NOMO-1 (cell line): ENCODE data around the gene EPN2.
A peak's percentile ranks its signal among the peaks of the same experiment; 100 is the strongest.

Source experiments
- DNase-seq, 2 experiments: peaks; one replicate each; lab custom pipeline; 2025; ENCODE audit not compliant: unreplicated experiment in 2 of 2; lab: John Stamatoyannopoulos, UW

The EPN2 gene

DNA sequence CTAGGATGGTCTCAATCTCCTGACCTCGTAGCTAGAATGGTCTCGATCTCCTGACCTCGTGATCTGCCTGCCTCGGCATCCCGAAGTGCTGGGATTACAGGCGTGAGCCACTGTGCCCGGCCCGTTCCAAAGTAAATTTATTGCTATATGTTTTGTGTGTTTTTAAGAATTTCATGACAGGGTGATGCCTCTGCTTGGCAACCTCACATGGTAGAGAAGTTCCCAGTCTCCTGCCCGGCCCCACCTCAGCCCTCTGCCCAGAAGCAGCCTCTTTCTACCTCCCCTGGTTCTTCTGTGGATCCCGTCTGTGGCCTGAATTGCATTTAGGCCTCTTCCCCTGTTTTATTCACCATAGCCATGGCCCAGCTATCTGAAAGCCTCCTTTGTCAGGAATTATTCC, 70.4 kb downstream of the EPN2 start:
- no peak for DNase-seq

DNA sequence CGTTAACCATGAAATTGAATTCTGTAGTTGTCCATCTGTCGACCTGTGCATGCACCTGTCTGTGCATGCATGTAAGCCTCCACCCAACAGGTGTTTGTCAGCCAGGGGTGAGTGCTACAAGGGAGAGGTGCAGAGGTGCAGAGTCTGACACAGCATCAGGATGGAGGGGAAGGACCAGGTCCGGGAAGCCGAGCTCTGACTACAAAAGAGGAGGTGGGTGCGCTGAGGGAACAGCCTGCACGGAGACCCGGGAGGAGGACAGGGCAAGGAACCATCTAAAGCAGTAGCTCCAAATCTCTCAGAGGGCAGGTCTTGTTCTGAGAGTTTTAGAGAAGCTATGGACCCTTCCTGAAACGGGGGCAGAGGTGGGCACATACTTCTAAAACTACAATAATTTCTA, 71.2 kb downstream of the EPN2 start:
- DNase-seq: no peak

- no peak for DNase-seq
Measured at GRCh38 chr17:19309701-19310100, 72.5 kb downstream of the EPN2 start.

- no peak for DNase-seq
Measured at GRCh38 chr17:19310151-19310550, 73.0 kb downstream of the EPN2 start.

GRCh38 chr17:19311016-19311415, 73.8 kb downstream of the EPN2 start:
- DNase-seq: no peak

- DNase-seq: peak in 1 of 2 experiments; percentile 68
Measured at GRCh38 chr17:19311421-19312215, 74.5 kb downstream of the EPN2 start.

DNA sequence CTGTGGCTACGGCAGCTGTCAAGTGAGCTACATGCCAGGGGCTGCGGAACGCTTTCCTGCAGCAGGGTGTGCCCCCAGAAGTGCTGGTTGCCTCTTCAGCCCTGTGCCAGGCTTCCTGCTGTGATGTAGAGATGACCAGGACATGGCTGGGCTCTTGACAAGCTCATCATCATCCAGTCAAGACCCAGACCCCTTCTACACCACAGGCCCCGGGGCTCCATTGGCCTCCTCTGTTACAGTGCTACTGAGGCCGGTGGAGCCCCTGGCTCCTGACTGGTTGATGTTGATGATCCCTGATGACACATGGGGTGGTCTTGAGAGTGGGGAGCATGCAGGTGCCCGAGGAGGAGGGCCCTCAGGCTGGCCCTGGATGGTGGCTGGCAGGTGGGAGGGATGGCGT, 75.2 kb downstream of the EPN2 start:
- no peak for DNase-seq

GRCh38 chr17:19313066-19313745, 76.0 kb downstream of the EPN2 start:
- DNase-seq: no peak

DNA sequence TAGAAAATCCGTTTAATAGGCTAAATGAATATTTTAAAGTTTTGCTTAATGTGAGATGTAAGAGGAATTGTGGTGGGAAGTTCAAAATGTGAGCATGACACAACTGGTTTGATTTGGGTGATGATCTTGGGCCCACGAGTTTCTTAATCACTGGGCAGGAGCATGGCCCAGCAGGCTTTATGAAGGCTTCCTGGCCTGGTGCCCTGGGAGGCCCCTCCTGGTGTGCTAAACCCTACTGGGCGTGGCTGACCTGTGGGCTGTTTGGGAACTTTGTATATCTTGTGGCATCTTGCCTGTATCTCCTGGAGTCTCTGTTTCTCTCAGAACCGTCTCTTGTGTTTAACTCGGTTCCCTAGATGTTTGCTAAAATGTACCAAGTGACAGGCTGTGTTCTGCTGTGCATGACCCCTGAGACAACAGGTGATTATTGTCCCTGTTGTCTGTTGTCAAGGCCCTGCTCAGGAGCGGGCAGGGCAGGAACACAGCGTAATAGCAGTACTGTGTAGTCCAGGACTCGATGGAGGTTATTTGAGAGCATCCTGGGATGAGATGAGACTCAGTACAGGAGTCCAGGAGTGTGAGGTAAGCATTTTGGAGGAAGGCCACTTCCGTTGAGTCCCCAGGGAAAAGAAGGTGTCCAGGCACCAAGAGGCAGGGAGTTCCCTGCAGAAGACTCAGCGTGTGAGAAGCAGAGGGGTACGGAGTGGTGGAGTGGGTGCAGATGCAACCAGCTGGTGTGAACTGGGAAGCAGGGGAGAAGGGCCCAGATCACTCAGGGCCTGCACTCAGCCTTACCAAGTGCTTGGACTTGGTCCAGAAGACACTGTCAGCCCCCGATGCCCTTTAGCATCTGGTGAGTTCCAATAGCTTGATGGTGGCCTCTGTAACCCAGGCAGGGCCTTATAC, 76.8 kb downstream of the EPN2 start:
- DNase-seq: no peak

- no peak for DNase-seq
Measured at GRCh38 chr17:19315104-19315503, 77.9 kb downstream of the EPN2 start.

DNA sequence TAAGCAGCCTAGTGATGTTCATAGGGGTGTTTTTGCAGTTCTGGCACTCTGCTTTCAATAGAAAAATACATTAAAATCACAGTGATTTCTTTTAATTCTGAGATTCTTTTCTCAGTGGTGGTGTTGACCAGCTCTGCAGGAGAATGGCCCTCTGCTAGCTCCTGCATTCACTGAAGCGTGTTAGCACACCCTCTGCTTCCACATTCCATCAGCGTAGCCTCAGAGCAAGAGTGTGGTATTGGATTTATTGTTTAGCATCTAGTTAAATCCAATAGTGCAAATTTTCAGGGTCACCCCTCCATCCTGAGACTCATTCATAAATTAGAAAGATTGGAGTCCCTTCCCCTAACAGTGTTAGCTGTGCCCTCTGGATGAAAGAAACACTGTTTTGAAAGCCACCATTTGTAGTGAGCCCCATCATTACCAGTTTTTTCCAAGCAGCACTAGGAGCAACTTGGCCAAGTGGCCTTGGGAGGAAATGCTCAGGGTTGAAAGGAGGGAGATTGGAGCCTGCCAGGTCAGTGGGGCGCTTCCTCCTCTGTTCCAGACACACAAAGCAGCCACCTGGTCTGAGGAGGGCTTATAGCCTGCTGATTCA, 79.7 kb downstream of the EPN2 start:
- DNase-seq: no peak

- DNase-seq: no peak
Measured at GRCh38 chr17:19317359-19318095, 80.4 kb downstream of the EPN2 start.

DNA sequence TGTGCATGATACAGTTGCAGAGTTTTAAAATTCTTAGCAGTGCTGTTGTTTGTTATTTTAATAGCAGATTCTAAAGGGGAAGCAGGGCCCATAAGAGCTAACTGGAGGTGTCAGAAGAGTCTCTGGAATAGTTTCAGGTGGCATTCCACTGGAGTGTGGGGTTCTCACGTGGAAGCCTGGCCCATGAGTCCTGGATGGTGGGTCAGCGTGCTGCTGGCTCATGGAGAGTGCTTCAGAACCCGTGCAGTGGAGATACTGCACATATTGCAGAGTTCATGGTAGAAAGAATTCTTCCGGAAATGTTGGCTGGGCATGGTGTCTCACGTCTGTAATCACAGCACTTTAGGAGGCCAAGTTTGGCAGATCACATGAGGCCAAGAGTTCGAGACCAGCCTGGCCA, 81.4 kb downstream of the EPN2 start:
- DNase-seq: no peak

DNA sequence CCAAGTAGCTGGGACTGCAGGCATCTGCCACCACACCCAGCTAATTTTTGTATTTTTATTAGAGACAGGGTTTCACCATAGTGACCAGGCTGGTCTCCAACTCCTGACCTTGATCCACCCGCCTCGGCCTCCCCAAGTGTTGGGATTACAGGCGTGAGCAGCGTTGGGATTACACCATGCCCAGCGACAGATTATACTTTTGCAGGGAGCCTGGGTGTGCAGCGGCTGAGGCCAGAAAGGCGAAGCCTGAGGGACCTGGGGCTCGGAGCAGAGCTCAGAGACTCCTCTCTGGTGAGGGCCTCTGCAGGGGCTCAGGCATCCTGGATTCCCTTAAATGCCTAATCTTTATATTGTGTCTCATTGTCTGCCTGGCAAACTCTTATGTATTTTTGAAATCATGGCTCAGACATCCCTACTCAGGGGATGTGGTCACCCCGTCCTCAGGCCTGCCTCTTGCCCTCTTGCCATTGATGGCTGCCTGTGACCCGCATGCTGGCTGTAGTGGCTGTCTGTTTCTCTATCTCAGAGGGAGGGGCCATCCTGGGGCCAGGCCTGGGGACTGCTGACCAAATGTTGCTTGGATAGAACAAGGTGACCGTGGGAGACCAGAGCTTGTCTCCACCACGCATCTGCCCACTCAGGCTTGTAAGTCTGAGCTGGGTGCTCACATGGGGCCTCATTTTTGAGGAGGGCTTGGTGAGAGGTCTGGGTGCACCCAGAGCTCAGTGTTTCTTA, 82.8 kb downstream of the EPN2 start:
- DNase-seq: no peak

DNA sequence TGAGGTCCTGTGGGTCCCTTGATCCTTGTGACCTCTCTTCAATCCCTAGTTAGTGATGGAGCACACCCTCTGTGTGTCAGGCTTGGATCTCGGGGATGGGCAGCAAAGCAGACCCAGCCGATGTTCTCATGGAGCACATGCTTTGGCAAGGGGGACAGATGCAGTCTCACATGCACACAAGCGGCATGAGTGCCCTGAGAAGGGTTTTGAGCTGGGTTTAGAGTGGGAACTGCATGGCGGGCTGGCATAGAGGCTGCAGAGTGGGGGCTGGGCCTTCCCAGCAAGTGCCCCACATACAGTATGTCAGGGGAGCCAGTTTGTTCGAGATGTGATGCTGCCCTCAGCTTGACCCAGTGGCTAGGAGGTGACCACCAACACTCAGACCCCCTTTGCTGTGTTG, 83.7 kb downstream of the EPN2 start:
- DNase-seq: no peak

DNA sequence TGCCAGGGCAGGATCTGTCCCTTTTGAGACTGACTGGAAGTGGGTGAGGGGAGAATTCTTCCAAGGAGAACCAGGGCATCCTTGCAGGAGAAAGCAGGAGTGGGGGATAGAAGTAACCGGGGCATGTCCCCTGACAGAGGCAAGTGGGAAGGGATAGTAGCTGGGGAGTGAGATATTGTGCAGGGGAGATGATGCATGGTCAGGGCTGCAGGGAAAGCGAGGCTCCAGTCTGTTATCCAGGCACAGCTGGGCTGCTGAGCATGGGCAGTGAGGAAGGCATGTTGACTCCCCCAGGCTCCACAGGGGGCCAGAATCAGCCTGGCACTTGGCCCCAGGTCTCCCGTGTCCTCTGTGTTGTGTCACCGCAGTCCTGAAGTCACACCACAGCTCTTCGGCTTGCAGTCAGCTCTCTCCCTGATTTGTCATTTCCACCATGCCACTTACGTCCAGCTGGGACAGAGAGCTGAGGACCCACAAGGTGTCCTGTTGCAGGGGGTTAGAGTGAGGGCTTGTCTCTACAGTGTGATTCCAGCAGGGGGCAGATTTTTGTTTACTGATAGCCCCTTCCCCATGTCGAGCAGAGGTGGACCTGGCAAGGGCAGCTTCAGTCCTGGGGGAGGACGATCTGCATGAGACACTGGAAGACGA, 84.4 kb downstream of the EPN2 start:
- no peak for DNase-seq

DNA sequence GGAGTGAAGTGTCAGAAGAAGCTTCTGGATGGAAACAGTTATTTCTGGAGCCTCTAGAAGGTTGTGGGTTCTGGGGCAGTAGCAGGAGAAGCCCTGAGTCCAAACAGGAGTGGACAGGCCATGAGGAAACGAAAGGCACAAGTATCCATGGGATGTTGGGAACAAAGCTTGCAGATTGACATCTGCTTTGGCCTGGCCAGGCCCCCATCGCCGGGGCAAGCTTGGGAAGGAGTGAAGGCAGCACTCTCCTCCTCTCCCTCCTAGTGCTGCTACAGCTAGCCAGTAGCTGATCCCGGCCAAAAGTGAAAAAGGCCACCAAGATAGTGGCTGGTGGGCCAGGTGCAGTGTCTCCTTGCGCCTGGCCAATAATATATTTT, 85.0 kb downstream of the EPN2 start:
- DNase-seq: no peak

DNA sequence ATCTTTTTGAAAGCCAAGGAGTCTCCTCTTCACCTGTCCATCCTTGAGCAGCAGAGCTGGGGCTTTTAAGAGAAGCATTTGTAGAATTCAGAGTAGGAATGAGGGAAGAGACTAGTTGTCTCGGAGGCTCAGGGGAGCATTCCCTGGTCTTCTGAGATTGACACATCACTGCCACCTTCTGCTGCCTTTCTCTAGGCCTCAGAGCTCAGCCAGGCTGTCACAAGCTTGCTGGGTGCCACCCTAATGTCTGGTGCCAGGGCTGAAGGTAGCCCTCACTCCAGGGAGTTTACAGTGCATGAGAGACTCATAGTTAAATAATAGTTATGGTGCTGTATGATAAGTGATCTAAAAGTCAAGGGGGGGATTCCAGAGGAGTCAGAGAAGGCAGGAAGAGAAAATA, 85.7 kb downstream of the EPN2 start:
- no peak for DNase-seq

DNA sequence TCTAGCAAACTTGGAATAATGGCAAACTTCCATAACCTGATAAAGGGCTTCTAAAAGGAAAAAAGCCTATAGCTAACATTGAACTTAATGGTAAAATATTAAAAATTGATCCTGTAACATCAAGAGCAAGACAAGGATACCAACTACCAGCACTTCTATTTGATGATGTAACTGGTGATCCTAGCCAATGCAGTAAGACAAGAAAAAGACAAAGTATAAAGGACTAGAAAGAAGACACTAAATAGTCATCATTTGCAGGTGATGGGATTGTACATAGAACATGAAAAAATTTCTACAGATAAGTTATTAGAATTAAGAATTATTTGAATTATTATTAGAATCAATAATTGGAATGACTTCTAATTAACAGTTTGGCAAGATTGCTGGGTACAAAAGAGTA, 88.4 kb downstream of the EPN2 start:
- DNase-seq: no peak
